Activated gamma-delta T cell (primary cell): ENCODE measurements around the gene LYZL4.

Experiments
- DNase-seq: peaks from one replicate; lab custom pipeline; 2025; lab: John Stamatoyannopoulos, UW

Gene LYZL4

GRCh38 chr3:42371776-42372175, 38.6 kb downstream of the LYZL4 start:
- no peak for DNase-seq

GRCh38 chr3:42369832-42370231, 40.6 kb downstream of the LYZL4 start:
- no peak for DNase-seq

- DNase-seq = no peak
Observed at GRCh38 chr3:42369304-42369703, 41.1 kb downstream of the LYZL4 start.

- no peak for DNase-seq
Observed at GRCh38 chr3:42368861-42369260, 41.5 kb downstream of the LYZL4 start.

- DNase-seq = no peak
Observed at GRCh38 chr3:42367903-42368302, 42.5 kb downstream of the LYZL4 start.

GRCh38 chr3:42366550-42366949, 43.9 kb downstream of the LYZL4 start:
- DNase-seq = no peak

GRCh38 chr3:42357335-42357734, 53.1 kb downstream of the LYZL4 start:
- no peak for DNase-seq

GRCh38 chr3:42355612-42356011, 54.8 kb downstream of the LYZL4 start:
- no peak for DNase-seq

- no peak for DNase-seq
Observed at GRCh38 chr3:42353631-42354030, 56.8 kb downstream of the LYZL4 start.

GRCh38 chr3:42351207-42351606, 59.2 kb downstream of the LYZL4 start:
- no peak for DNase-seq

- no peak for DNase-seq
Observed at GRCh38 chr3:42349765-42350594, 60.4 kb downstream of the LYZL4 start.

GRCh38 chr3:42347928-42348327, 62.5 kb downstream of the LYZL4 start:
- no peak for DNase-seq
